ENCODE measurements around the gene DEFB127.
"Not testable (repeated sequence)": the region's sequence is repeated elsewhere in the genome, so short reads cannot be mapped to it uniquely, and the experiment has no call there.

The DEFB127 gene

GRCh38 chr20:157154-157553, at the start of gene DEFB127:
Gene DEFB127, plus strand, starts transcription at chr20:157454. Its CDS starts 91 bp downstream, at chr20:157545.
- DNase-seq = no peak

GRCh38 chr20:112396-112795, 44.9 kb upstream of the DEFB127 start:
- DNase-seq = no peak

GRCh38 chr20:117518-117917, 39.7 kb upstream of the DEFB127 start:
- no peak for DNase-seq

GRCh38 chr20:129786-130323, 27.4 kb upstream of the DEFB127 start:
- not testable (repeated sequence) for DNase-seq

- DNase-seq = peak; percentile 24 to 37
Observed at GRCh38 chr20:137668-138490, 19.4 kb upstream of the DEFB127 start.

- DNase-seq = no peak
Observed at GRCh38 chr20:142290-142689, 15.0 kb upstream of the DEFB127 start, which contains the start of gene DEFB126. Gene DEFB126, plus strand, starts transcription at chr20:142590. Its CDS starts 39 bp downstream, at chr20:142629.

GRCh38 chr20:145877-146276, 11.4 kb upstream of the DEFB127 start:
- no peak for DNase-seq

GRCh38 chr20:152131-152530, 5.1 kb upstream of the DEFB127 start:
- no peak for DNase-seq

- DNase-seq = no peak
Observed at GRCh38 chr20:164618-165017, 7.4 kb downstream of the DEFB127 start.

GRCh38 chr20:168876-169275, 11.6 kb downstream of the DEFB127 start:
- no peak for DNase-seq

- DNase-seq = no peak
Observed at GRCh38 chr20:184288-184687, 27.0 kb downstream of the DEFB127 start.

GRCh38 chr20:187733-188132, 30.5 kb downstream of the DEFB127 start:
- DNase-seq = no peak

GRCh38 chr20:189611-190010, 32.4 kb downstream of the DEFB127 start, which contains the start of gene DEFB128:
Gene DEFB128, minus strand, starts transcription at chr20:189711. Its CDS starts 88 bp downstream, at chr20:189623.
- no peak for DNase-seq

GRCh38 chr20:198225-198624, 41.0 kb downstream of the DEFB127 start:
- DNase-seq = no peak

GRCh38 chr20:199996-200395, 42.7 kb downstream of the DEFB127 start:
- DNase-seq = no peak

- DNase-seq = not testable (repeated sequence)
Observed at GRCh38 chr20:203630-204029, 46.4 kb downstream of the DEFB127 start.

All from activated T-cell treated with anti-CD3 and anti-CD28 coated beads, Interleukin-2, amount 50 U/mL, for 48 hours (primary cell).